Activated T-helper 1 cell treated with anti-CD3 and anti-CD28 coated beads, Interleukin-12 subunit alpha, Interleukin-12 subunit beta, Interleukin-2, Interleukin-4 antibody, amounts not matched to agents 30 ng/mL and 10 ng/mL and 1 ng/mL, durations not matched to agents 14 hours and 24 hours and 36 hours (primary cell): ENCODE results near the gene KCNE4. TPM values are rescaled to one million over a fixed set of nuclear protein-coding genes. Genes with fewer than 3 reads are reported as not detected.

ENCODE experiments used
- DNase-seq: peaks from one replicate; pipeline ENCODE4 v3.0.0; 2021; ENCODE audit warnings: low spot score
- H3K27ac Mint-ChIP-seq: one replicate; pipeline ENCODE4 v1.8.0; 2021; ENCODE audit warnings: mild to moderate bottlenecking, mixed read lengths
- H3K27me3 Mint-ChIP-seq: one replicate; pipeline ENCODE4 v1.8.0; 2022; ENCODE audit warnings: mild to moderate bottlenecking, moderate library complexity, mixed read lengths; ENCODE audit not compliant: insufficient read depth
- H3K36me3 Mint-ChIP-seq: one replicate; pipeline ENCODE4 v1.8.0; 2021; ENCODE audit warnings: low read depth, mixed read lengths
- H3K4me1 Mint-ChIP-seq: one replicate; pipeline ENCODE4 v1.8.0; 2021; ENCODE audit warnings: low read depth, mixed read lengths
- H3K4me3 Mint-ChIP-seq: one replicate; pipeline ENCODE4 v1.8.0; 2021; ENCODE audit warnings: mild to moderate bottlenecking, moderate library complexity, mixed read lengths
- H3K9me3 Mint-ChIP-seq: one replicate; pipeline ENCODE4 v1.8.0; 2021; ENCODE audit warnings: mixed read lengths
- intact Hi-C: fragments of 100-400 bp; cut with micrococcal nuclease; formaldehyde crosslinking; loops from one replicate; pipeline ENCODE4 v1.15.1; 2024
- total RNA-seq: library from RNA; stranded (reverse); gene quantifications from 2 replicates; pipeline ENCODE4 v1.2.3, GENCODE V29; 2022

KCNE4 gene
- total RNA-seq, 1 donor from 2014 or later: not detected

- no peak overlapping the region for H3K4me3 Mint-ChIP-seq
- H3K27ac Mint-ChIP-seq: no peak overlapping the region
Observed at GRCh38 chr2:223102450-223102849, 50.5 kb downstream of the KCNE4 start.

DNA sequence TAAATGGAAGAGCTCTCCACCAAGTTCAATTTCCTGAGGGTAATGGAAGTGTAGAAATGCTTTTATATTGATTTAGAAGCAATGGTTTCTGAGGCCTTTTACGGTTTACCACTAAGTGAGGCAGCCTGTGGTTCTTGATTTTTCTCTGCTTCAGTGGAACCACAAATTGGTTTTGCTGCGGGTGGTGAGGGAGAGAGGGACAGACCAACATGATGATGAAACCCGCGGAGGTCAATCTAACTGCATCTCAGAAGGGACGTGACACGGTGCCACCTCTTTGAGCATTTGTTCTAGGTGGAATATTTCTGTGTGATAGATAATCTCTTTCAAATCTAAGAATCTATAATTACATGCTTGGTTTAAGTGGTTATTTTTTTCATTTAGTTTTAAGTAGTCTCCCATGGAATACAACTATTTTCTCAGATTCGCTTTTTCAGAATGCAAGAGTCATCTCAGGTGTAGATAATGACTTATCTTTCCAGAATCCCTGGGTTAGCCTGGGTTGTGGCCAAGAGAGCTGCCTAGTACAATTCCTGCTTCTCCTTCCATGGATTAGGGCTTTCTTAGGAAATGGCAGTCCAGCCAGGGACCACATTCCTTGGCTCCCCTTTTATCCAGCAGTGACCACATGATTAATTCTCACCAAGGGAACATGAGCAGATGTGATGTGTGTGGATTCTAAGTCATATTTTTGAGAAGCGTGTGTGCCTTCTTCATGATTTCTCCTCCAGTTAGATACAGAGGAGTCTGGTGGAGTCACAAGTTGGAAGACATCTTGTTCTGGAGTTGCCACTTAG is 52.5 kb downstream of the KCNE4 start:
- Mint-ChIP-seq H3K27ac (no peak overlapping the region), H3K9me3 (no peaks in the 10 kb centered on the region), H3K4me1 (no peaks in the 10 kb centered on the region), H3K27me3 (peaks cover 1% of the 10 kb centered on the region), H3K4me3 (no peak overlapping the region), H3K36me3 (no peaks in the 10 kb centered on the region)
- intact Hi-C loops: loop anchor here (5.0 kb wide), 1 partner anchor 132 kb away; no protein-coding TSS in a partner anchor
- DNase-seq: no peak

More at GRCh38 chr2:223102450-223102849, 50.5 kb downstream of the KCNE4 start:
- H3K4me1 Mint-ChIP-seq: no peaks in the 10 kb centered on the region
- intact Hi-C loops: loop anchor here (5.0 kb wide), 1 partner anchor 130 kb away; no protein-coding TSS in a partner anchor
- no peak for DNase-seq
- H3K27me3 Mint-ChIP-seq: peaks cover 1% of the 10 kb centered on the region
- H3K36me3 Mint-ChIP-seq: no peaks in the 10 kb centered on the region
- H3K9me3 Mint-ChIP-seq: no peaks in the 10 kb centered on the region

Other genes with a start within 250 kb of the KCNE4 start
- 75.4 and 79.4 TPM in 2 replicates for gene ACSL3, start 191.2 kb upstream of the KCNE4 start, total RNA-seq